ENCODE results near the gene TNNC2.

DNA sequence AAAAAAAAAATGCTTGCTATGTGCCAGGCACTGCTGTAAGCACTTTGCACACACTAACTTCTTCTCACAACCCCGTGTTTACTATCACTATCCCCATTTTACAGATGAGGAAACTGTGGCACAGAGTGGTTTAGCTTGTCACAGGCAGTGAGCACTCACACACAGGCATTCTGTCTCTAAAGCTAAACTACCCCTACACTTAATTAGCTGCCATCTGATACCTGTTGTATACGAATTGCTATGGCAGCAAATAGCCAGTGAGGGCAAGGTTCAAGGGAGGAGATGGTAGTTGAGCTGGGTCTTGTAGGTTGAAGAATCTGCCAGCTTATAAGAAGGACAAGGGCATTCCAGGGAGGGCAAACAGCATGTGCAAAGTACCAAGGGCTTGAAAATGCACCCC lies 5.2 kb downstream of the TNNC2 start:
- TF ChIP-seq, protein P1, sequence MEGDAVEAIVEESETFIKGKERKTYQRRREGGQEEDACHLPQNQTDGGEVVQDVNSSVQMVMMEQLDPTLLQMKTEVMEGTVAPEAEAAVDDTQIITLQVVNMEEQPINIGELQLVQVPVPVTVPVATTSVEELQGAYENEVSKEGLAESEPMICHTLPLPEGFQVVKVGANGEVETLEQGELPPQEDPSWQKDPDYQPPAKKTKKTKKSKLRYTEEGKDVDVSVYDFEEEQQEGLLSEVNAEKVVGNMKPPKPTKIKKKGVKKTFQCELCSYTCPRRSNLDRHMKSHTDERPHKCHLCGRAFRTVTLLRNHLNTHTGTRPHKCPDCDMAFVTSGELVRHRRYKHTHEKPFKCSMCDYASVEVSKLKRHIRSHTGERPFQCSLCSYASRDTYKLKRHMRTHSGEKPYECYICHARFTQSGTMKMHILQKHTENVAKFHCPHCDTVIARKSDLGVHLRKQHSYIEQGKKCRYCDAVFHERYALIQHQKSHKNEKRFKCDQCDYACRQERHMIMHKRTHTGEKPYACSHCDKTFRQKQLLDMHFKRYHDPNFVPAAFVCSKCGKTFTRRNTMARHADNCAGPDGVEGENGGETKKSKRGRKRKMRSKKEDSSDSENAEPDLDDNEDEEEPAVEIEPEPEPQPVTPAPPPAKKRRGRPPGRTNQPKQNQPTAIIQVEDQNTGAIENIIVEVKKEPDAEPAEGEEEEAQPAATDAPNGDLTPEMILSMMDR (IDR thresholded peaks at IDR 0.05; ENCODE audit: poor library complexity, severe bottlenecking) = no peak
- no peak for TF ChIP-seq RAD21 (conservative IDR thresholded peaks at IDR 0.05)
- no peak for TF ChIP-seq SMC3 (conservative IDR thresholded peaks at IDR 0.05; ENCODE audit: poor library complexity)

All from neural cell (in vitro differentiated cells).